ENCODE results near the gene EFCAB11.
"Not testable (repeated sequence)": the region's sequence is repeated elsewhere in the genome, so short reads cannot be mapped to it uniquely, and the experiment has no call there.

Gene EFCAB11

GRCh38 chr14:89911010-89911919 lies 43.3 kb downstream of the EFCAB11 start:
- no peak for DNase-seq

DNA sequence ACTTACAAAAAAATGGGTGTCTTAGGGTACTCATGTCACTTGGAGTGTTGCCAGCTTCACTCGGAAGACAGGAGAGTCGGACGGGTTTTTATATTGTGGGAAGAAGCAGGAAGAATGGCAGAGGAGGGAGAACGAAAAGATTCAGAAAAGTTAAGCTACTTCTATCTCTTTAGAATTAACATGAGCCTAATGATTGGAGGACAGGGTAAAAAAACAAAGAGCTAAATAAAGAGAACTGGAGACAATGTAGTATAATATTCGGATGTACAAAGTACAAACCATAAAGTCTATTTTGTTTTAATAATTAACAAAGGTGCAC lies 43.9 kb downstream of the EFCAB11 start:
- no peak for DNase-seq

- no peak for DNase-seq
Measured at GRCh38 chr14:89909586-89909985, 44.9 kb downstream of the EFCAB11 start.

DNA sequence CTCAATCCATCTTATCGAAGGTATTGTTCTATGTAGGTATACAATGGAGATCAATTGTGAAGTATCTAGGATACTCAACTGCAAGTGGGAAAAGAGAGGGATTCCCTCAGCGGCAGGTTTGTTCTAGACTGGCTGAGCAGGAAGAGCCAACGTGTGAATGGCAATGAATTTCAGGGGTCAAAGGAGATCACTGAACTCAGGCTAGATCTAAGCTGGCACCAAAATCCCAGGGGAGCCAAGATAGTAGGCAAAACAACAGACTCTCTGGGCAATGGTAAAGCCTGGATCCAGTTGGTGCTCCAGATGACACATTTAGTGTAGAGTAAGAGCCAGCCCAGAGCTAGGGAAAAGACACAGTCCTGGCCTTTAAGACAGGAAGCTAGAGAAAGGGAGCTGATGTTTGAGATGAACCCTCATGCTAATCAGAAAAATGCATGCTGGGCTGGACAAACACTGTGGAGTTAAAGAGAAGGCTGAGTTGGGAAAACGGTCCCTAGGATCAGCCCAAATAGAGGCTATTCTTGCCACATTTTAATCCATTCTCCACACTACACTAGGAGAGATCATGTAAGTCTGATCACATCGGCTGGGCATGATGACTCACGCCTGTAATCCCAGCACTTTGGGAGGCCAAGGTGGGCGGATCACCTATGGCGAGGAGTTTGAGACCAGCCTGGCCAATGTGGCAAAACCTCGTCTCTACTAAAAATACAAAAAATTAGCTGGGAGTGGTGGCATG lies 45.6 kb downstream of the EFCAB11 start:
- DNase-seq, result no peak

DNA sequence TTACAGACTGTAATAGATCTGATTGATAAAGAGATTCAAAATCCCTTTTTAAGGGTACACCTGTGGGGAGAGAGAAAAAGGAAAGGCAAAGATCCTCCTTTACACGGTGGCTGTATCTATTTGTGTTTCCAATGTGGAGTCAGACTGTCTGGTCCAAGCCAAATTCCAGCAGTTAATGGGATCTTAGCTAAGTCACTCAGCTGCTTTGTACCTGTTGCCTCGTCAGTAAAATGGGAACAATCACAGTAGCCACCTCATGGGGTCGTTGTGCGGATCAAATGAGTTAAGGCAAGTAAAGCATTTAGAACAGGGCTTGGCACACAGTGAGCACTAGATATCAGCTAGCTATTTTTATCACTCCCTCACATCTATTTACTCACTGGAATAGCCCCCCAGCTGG lies 46.9 kb downstream of the EFCAB11 start:
- DNase-seq, result no peak

DNA sequence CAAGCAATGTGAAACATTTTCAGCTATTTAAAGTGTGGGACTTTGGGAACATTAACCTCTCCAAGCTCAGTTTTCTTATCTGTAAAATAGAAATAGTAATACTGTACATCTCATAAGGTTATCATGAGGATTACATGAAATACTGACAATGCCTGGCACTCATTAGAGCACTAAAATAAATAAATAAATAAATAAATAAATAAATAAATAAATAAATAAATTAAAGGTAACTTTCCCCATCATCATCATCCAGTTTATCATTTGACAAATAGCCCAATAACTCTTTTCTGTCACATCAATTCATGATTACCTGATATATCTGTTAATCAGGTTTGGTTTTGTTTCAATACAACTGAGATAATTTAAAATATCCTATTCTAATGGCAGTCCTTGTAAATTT lies 48.5 kb downstream of the EFCAB11 start:
- DNase-seq, result no peak

GRCh38 chr14:89903340-89903952 lies 51.1 kb downstream of the EFCAB11 start:
- DNase-seq, result no peak

- no peak for DNase-seq
Measured at GRCh38 chr14:89902881-89903280, 51.6 kb downstream of the EFCAB11 start.

- no peak for DNase-seq
Measured at GRCh38 chr14:89900802-89901201, 53.7 kb downstream of the EFCAB11 start.

DNA sequence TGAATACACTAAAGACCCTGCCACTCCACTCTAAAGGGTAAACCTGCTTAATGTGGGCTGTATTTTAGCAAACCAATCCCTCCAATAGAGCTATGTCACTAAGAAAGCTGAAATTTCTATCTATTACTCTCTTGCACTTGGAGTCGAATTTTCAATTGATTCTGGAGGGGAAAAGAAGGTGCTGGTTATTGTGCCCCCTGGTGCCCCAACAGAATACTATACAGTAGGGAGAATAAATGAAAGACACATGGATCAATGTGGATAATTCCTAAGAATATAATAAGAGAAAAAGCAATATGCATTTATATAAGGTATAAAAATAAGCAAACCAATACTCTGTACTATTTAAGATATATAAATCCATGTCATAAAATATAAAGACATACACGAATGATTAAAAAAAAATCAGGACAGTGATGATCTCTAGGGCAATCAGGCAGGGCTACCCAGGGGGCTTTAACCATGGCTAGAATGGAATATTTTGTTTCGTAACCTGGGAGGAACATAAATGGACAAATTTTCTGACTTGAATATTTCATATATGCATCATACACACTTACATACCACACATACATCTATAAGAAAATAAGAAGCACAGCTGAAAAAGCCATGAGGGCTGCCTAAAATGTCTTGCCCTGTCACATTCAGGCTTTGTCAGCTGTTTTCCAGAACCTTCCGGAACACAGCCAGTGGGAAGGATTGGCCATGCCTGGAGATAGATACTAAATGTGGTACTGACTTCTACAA lies 54.4 kb downstream of the EFCAB11 start:
- DNase-seq, result no peak

DNA sequence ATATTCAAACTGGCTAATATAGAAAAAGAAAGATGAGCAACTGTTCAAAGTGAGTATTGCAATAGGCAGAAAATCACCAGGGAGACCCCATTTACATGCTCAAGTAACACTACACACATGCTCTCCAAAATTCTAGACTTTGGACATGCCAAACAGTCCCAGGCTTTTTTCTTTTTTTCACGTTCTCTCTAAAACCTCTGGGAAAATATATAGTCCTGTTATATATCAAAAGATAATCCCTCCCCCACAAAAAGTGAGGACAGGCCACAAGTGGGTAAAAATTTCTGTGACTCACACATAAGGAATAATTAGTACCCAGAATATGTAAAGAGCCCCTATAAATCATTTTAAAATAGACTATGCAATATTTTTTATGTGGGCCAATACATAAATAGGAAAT lies 55.2 kb downstream of the EFCAB11 start:
- no peak for DNase-seq

- DNase-seq, result not testable (repeated sequence)
Measured at GRCh38 chr14:89893388-89893787, 61.1 kb downstream of the EFCAB11 start.

GRCh38 chr14:89892953-89893352 lies 61.6 kb downstream of the EFCAB11 start:
- no peak for DNase-seq

- DNase-seq, result not testable (repeated sequence)
Measured at GRCh38 chr14:89891721-89892120, 62.8 kb downstream of the EFCAB11 start.

GRCh38 chr14:89891055-89891454 lies 63.5 kb downstream of the EFCAB11 start:
- no peak for DNase-seq

- DNase-seq, result no peak
Measured at GRCh38 chr14:89890589-89890988, 63.9 kb downstream of the EFCAB11 start.

DNA sequence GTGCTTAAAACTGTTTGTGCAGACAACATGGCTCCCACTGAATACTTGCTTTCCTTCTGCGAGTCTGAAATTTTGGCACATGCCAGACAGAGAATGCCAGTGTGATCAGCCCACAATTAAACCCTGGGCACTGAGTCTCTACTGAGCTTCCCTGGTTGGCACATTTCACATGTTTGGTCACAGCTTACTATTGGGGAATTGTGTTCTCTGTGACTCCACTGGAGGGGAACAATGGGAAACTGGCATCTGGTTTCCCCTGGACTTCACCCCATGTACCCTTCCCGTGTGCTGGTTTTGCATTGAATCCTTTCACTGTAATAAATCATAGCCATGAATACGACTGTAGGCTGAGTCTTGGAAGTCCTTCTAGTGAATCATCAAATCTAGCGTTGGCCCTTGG lies 64.9 kb downstream of the EFCAB11 start:
- no peak for DNase-seq

DNA sequence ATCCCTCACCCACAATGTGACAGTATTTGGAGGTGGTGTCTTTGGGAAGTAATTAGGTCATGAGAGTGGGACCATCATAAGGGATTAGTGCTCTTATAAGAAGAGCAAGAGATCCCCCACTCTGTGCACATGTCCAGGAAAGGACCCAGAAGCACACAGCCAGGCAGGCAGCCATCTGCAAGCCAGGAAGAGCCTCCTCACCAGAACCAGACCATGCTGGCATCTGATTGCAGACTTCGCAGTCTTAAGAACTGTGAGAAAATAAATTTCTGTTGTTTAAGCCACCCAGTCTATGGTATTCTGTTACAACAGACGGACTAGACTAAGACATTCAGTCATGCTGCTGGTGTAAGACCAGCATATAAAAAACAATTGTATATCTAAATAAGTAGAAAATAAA lies 69.8 kb downstream of the EFCAB11 start:
- DNase-seq, result no peak

GRCh38 chr14:89881839-89882238 lies 72.7 kb downstream of the EFCAB11 start:
- no peak for DNase-seq

GRCh38 chr14:89874091-89874490 lies 80.4 kb downstream of the EFCAB11 start:
- DNase-seq, result not testable (repeated sequence)

GRCh38 chr14:89870316-89870715 lies 84.2 kb downstream of the EFCAB11 start:
- DNase-seq, result no peak

DNA sequence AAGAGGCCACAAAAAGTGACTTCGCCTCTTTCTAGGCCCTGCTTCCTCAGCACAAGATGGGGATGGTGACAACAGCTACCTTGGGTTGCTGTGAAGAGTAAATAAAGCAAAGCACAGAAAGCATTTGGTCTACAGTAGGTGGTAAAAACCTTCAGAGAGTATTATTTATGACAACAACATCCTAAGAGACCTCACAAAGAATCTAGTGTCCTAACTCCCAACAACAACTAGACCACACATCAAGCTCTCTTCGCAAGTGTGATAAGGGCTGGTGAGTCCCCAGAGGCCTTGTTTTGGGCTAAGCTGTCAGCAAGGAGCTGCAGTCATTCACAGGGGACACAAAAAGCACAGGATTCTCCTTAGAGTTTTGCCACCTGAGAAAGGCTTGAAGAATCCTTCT lies 84.9 kb downstream of the EFCAB11 start:
- no peak for DNase-seq

DNA sequence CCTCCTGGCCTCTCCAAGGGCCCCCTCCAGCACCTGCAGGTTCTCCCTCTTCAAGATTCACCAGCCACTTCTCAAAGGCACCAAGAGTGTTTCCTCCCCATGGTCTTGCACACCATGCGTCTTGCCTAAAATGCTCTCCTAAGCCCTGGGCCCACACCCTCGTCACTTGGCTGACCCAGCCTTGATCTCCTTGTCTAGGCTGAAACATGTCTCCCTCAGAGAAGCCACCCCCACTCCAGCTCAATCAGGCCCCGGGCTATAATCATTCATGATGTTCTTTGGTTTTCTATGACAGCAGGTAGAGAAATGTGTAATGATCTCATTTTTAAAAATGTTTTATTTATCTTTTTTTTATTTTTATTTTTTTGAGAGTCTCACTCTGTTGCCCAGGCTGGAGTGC lies 88.1 kb downstream of the EFCAB11 start:
- no peak for DNase-seq
